ENCODE data around the gene PDZD2.
"Not testable (repeated sequence)": the region's sequence is repeated elsewhere in the genome, so short reads cannot be mapped to it uniquely, and the experiment has no call there.

DNA sequence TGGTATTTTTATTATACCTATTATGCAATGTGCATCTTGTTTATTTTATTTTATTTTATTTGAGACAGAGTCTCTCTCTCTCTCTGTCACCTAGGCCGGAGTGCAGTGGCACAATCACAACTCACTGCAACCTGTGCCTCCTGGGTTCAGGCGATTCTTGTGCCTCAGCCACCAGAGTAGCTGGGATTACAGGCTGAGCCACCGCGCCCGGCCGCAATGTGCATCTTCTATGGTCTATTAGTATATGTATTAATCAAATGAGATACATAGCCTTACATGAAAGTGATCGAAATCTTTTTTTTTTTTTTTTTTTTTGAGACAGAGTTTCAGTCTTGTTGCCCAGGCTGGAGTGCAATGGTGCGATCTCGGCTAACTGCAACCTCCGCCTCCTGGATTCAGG, 89.9 kb downstream of the PDZD2 start:
- not testable (repeated sequence) for TF ChIP-seq CTCF, POLR2AphosphoS5, POLR2A, EP300 (IDR thresholded peaks at IDR 0.05)

Data from suprapubic skin (tissue), 4 donors.